GM10266 (cell line): Measurements from ENCODE around the gene PPP1CB.

Experiments used
- DNase-seq: peaks from one replicate; pipeline ENCODE4 v3.0.0; 2012; ENCODE audit errors: extremely low spot score
- CTCF ChIP-seq: IDR thresholded peaks from 2 replicates; pipeline ENCODE4 v1.5.1; 2012; ENCODE audit warnings: mild to moderate bottlenecking, low read depth; ENCODE audit not compliant: control insufficient read depth, insufficient read depth; ENCODE audit errors: missing control alignments

The PPP1CB gene

GRCh38 chr2:28710545-28710944 lies 41.1 kb upstream of the PPP1CB start:
- DNase-seq, result no peak
- TF ChIP-seq CTCF, result no peak

GRCh38 chr2:28713577-28714298 lies 37.9 kb upstream of the PPP1CB start:
- DNase-seq, result no peak
- no peak for TF ChIP-seq CTCF

GRCh38 chr2:28716265-28716865 lies 35.3 kb upstream of the PPP1CB start:
- no peak for TF ChIP-seq CTCF
- no peak for DNase-seq

- DNase-seq, result no peak
- no peak for TF ChIP-seq CTCF
These were observed 34.3 kb upstream of the PPP1CB start for GRCh38 chr2:28717339-28717758.

GRCh38 chr2:28720345-28720744 lies 31.3 kb upstream of the PPP1CB start:
- DNase-seq, result no peak
- no peak for TF ChIP-seq CTCF

DNA sequence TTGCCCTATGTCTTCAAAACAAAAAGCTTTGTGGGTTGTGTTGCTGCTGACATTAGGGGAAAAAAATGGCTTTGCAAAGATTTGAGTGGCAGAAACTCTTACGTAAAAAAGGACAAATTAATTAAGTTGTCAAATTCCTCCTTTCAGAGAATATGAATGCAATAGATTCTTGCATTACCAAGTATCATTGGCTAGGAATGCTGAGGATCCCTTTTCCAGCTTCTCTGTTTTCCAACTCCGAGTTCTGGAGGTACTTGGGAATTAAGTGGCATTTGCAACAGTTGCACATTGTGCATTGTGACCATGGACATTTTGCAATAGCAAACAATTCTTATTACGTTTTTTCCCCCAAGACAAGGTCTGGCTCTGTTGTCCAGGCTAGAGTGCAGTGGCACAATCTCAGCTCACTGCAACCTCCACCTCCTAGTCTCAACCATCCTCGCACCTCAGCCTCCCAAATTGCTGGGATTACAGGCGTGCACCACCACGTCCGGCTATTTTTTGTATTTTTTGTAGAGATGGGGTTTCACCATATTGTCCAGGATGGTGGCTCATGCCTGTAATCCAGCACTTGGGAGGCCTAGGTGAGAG lies 29.9 kb upstream of the PPP1CB start:
- DNase-seq, result no peak
- TF ChIP-seq CTCF, result no peak
